Neural cell (in vitro differentiated cells): Measurements from ENCODE around the gene CLIC4. TPM values are rescaled to one million over a fixed set of nuclear protein-coding genes. Genes with fewer than 3 reads are reported as not detected.

Experiments used
- H2AFZ ChIP-seq: fragments of 200-600, 300-800 bp; sonication (generic), shearing (Covaris generic); 2 replicates; pipeline ENCODE4 v1.6.0; 2014; ENCODE audit warnings: low read depth, mild to moderate bottlenecking, antibody characterized with exemption, low read length, moderate library complexity
- H3F3A ChIP-seq: fragments of 200-600 bp; shearing (Covaris generic); 2 replicates; pipeline ENCODE4 v1.6.1; 2016; ENCODE audit warnings: mild to moderate bottlenecking, moderate library complexity, mixed read lengths, antibody characterized with exemption, low read length; ENCODE audit not compliant: insufficient read depth, poor library complexity, severe bottlenecking
- H3K27ac ChIP-seq: fragments of 200-600, 300-800 bp; sonication (generic), shearing (Covaris generic); 2 replicates; pipeline ENCODE4 v1.5.1; 2014; ENCODE audit warnings: mild to moderate bottlenecking, low read length, moderate library complexity
- H3K27me3 ChIP-seq: fragments of 300-800, 200-600 bp; sonication (generic), shearing (Covaris generic); 2 replicates; pipeline ENCODE4 v1.6.0; 2014; ENCODE audit warnings: mild to moderate bottlenecking, low read depth, low read length, moderate library complexity; ENCODE audit not compliant: insufficient read depth
- H3K36me3 ChIP-seq: fragments of 300-800, 200-600 bp; sonication (generic), shearing (Covaris generic); 2 replicates; pipeline ENCODE4 v1.5.1; 2014; ENCODE audit warnings: mild to moderate bottlenecking, antibody characterized with exemption, low read length, moderate library complexity; ENCODE audit not compliant: insufficient read depth
- H3K4me2 ChIP-seq: fragments of 300-800, 200-600 bp; sonication (generic), shearing (Covaris generic); 2 replicates; pipeline ENCODE4 v1.6.0; 2014; ENCODE audit warnings: mild to moderate bottlenecking, low read length
- H3K4me3 ChIP-seq: fragments of 300-800, 200-600 bp; sonication (generic), shearing (Covaris generic); 2 replicates; pipeline ENCODE4 v1.5.1; 2014; ENCODE audit warnings: mild to moderate bottlenecking, low read length, moderate library complexity
- H3K79me2 ChIP-seq: fragments of 200-600 bp; shearing (Covaris generic); replicated peaks from 2 replicates; pipeline ENCODE4 v1.6.0; 2014; ENCODE audit warnings: mild to moderate bottlenecking, low read length, moderate library complexity; ENCODE audit not compliant: insufficient read depth
- H3K9ac ChIP-seq: fragments of 300-800, 200-600 bp; sonication (generic), shearing (Covaris generic); 2 replicates; pipeline ENCODE4 v1.6.1; 2016; ENCODE audit warnings: mild to moderate bottlenecking, low read length, mixed read lengths
- H3K9me2 ChIP-seq: fragments of 200-600 bp; shearing (Covaris generic); 2 replicates; pipeline ENCODE4 v1.6.1; 2016; ENCODE audit warnings: mild to moderate bottlenecking, low read length, mixed read lengths; ENCODE audit not compliant: insufficient read depth
- H3K9me3 ChIP-seq: fragments of 200-600, 300-800 bp; sonication (generic), shearing (Covaris generic); 2 replicates; pipeline ENCODE4 v1.6.1; 2016; ENCODE audit warnings: mild to moderate bottlenecking, mixed run types, low read length, moderate library complexity, mixed read lengths
- H4K20me1 ChIP-seq: fragments of 200-600 bp; shearing (Covaris generic); 2 replicates; pipeline ENCODE4 v1.6.1; 2016; ENCODE audit warnings: mild to moderate bottlenecking, mixed run types; ENCODE audit not compliant: insufficient read depth
- EP300 ChIP-seq: fragments of 450-650 bp; conservative IDR thresholded peaks from 2 replicates; pipeline ENCODE4 v1.6.1; 2014; ENCODE audit warnings: antibody characterized with exemption, mild to moderate bottlenecking, moderate library complexity; ENCODE audit not compliant: poor library complexity, severe bottlenecking
- EZH2 ChIP-seq: fragments of 200-600, 300-800 bp; shearing (Covaris generic), sonication (generic); IDR thresholded peaks from 2 replicates; pipeline ENCODE4 v1.6.1; 2014; ENCODE audit warnings: antibody characterized with exemption, low read length, borderline replicate concordance, mild to moderate bottlenecking; ENCODE audit not compliant: insufficient read depth, poor library complexity, severe bottlenecking
- MXI1 ChIP-seq: fragments of 450-650 bp; conservative IDR thresholded peaks from 2 replicates; pipeline ENCODE4 v1.6.1; 2014; ENCODE audit warnings: antibody characterized with exemption, mild to moderate bottlenecking; ENCODE audit not compliant: poor library complexity, severe bottlenecking
- POLR2AphosphoS5 ChIP-seq: IDR thresholded peaks from 2 replicates; pipeline ENCODE4 v1.6.1; 2012
- RAD21 ChIP-seq: fragments of 450-650 bp; conservative IDR thresholded peaks from 2 replicates; pipeline ENCODE4 v1.6.1; 2014; ENCODE audit warnings: antibody characterized with exemption, mild to moderate bottlenecking, moderate library complexity
- SMC3 ChIP-seq: fragments of 450-650 bp; conservative IDR thresholded peaks from 2 replicates; pipeline ENCODE4 v1.6.1; 2014; ENCODE audit warnings: antibody characterized with exemption, mild to moderate bottlenecking, moderate library complexity; ENCODE audit not compliant: poor library complexity
- TAF1 ChIP-seq: IDR thresholded peaks from 2 replicates; pipeline ENCODE4 v1.6.1; 2012; ENCODE audit warnings: low read depth
- polyA plus RNA-seq: library from polyadenylated mRNA; depleted of rRNA; stranded (reverse); fragments of >200 nt; gene quantifications from 2 replicates; pipeline ENCODE4 v1.2.3, GENCODE V29; 2014
- TF ChIP-seq, protein P1 (sequence below): IDR thresholded peaks from 2 replicates; pipeline ENCODE4 v1.6.1; 2012; ENCODE audit warnings: borderline replicate concordance
- TF ChIP-seq, protein P2 (sequence below): fragments of 450-650 bp; IDR thresholded peaks from 2 replicates; pipeline ENCODE4 v1.5.1; 2014; ENCODE audit warnings: antibody characterized with exemption, mild to moderate bottlenecking, moderate library complexity; ENCODE audit not compliant: poor library complexity, severe bottlenecking

Gene CLIC4
- polyA plus RNA-seq, 1 donor from 2014 or later: 133 TPM

DNA sequence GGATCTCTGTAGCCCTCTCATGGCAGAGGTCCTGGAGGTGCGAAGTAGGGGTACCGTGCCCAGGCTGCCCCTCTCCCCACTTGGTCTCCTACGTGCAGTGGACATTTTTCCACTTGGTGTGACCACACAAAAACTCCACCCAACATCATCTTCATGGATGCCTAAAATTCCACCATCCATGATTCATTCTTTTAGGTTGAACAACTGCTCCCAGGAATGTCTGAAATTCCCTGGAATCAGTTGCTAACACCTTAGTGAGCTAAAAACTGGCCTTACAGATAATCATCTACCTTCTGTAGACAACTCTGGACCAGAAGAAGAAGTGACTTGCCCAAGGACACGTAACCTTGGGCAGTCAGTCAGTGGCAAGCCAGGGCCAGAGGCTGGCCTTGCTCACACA lies 32.1 kb upstream of the CLIC4 start:
- no peaks in the 10 kb centered on the region for H3K9me3 ChIP-seq
- H3K27ac ChIP-seq: no peak overlapping the region
- H3K4me2 ChIP-seq: no peak overlapping the region
- no peaks in the 10 kb centered on the region for H3K9me2 ChIP-seq
- H3K27me3 ChIP-seq: no peaks in the 10 kb centered on the region
- no peaks in the 10 kb centered on the region for H3K79me2 ChIP-seq
- no peak for TF ChIP-seq EP300
- TF ChIP-seq SMC3: no peak
- H3F3A ChIP-seq: no peaks in the 10 kb centered on the region
- no peaks in the 10 kb centered on the region for H3K36me3 ChIP-seq
- H4K20me1 ChIP-seq: no peaks in the 10 kb centered on the region
- H2AFZ ChIP-seq: no peak overlapping the region
- no peak overlapping the region for H3K9ac ChIP-seq
- H3K4me3 ChIP-seq: no peak overlapping the region

DNA sequence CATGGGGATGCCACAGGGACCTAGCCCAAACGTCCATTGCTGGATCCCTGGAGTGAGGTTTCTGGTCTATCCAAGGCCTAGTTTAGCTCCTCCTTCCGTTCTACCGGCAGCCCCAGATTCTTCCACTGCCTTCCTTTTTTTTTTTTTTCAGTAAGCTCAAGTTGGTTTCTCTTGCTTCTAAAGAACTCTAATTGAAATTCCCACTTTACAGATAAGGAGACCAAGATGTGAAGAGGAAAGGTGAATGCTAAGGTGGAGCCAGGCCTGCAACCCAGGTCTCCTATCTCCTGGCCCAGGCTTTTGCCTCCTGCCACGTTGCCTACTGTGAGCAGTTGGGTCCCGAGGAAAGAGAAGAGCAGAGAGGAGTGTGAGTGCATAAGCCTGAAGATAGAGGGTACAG lies 31.5 kb upstream of the CLIC4 start:
- Histone ChIP-seq H2AFZ (no peak overlapping the region), H3K79me2 (no peaks in the 10 kb centered on the region), H3K9me3 (no peaks in the 10 kb centered on the region), H3K9me2 (no peaks in the 10 kb centered on the region), H4K20me1 (no peaks in the 10 kb centered on the region), H3K27ac (no peak overlapping the region), H3K27me3 (no peaks in the 10 kb centered on the region), H3F3A (no peaks in the 10 kb centered on the region), H3K4me2 (no peak overlapping the region), H3K4me3 (no peak overlapping the region), H3K9ac (no peak overlapping the region), H3K36me3 (no peaks in the 10 kb centered on the region)
- TF ChIP-seq TAF1 (no peak), RAD21 (no peak), EP300 (no peak), EZH2 (no peak), POLR2AphosphoS5 (no peak), MXI1 (no peak), SMC3 (no peak)
- TF ChIP-seq, protein P1, sequence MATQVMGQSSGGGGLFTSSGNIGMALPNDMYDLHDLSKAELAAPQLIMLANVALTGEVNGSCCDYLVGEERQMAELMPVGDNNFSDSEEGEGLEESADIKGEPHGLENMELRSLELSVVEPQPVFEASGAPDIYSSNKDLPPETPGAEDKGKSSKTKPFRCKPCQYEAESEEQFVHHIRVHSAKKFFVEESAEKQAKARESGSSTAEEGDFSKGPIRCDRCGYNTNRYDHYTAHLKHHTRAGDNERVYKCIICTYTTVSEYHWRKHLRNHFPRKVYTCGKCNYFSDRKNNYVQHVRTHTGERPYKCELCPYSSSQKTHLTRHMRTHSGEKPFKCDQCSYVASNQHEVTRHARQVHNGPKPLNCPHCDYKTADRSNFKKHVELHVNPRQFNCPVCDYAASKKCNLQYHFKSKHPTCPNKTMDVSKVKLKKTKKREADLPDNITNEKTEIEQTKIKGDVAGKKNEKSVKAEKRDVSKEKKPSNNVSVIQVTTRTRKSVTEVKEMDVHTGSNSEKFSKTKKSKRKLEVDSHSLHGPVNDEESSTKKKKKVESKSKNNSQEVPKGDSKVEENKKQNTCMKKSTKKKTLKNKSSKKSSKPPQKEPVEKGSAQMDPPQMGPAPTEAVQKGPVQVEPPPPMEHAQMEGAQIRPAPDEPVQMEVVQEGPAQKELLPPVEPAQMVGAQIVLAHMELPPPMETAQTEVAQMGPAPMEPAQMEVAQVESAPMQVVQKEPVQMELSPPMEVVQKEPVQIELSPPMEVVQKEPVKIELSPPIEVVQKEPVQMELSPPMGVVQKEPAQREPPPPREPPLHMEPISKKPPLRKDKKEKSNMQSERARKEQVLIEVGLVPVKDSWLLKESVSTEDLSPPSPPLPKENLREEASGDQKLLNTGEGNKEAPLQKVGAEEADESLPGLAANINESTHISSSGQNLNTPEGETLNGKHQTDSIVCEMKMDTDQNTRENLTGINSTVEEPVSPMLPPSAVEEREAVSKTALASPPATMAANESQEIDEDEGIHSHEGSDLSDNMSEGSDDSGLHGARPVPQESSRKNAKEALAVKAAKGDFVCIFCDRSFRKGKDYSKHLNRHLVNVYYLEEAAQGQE: no peak
- TF ChIP-seq, protein P2, sequence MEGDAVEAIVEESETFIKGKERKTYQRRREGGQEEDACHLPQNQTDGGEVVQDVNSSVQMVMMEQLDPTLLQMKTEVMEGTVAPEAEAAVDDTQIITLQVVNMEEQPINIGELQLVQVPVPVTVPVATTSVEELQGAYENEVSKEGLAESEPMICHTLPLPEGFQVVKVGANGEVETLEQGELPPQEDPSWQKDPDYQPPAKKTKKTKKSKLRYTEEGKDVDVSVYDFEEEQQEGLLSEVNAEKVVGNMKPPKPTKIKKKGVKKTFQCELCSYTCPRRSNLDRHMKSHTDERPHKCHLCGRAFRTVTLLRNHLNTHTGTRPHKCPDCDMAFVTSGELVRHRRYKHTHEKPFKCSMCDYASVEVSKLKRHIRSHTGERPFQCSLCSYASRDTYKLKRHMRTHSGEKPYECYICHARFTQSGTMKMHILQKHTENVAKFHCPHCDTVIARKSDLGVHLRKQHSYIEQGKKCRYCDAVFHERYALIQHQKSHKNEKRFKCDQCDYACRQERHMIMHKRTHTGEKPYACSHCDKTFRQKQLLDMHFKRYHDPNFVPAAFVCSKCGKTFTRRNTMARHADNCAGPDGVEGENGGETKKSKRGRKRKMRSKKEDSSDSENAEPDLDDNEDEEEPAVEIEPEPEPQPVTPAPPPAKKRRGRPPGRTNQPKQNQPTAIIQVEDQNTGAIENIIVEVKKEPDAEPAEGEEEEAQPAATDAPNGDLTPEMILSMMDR: no peak

DNA sequence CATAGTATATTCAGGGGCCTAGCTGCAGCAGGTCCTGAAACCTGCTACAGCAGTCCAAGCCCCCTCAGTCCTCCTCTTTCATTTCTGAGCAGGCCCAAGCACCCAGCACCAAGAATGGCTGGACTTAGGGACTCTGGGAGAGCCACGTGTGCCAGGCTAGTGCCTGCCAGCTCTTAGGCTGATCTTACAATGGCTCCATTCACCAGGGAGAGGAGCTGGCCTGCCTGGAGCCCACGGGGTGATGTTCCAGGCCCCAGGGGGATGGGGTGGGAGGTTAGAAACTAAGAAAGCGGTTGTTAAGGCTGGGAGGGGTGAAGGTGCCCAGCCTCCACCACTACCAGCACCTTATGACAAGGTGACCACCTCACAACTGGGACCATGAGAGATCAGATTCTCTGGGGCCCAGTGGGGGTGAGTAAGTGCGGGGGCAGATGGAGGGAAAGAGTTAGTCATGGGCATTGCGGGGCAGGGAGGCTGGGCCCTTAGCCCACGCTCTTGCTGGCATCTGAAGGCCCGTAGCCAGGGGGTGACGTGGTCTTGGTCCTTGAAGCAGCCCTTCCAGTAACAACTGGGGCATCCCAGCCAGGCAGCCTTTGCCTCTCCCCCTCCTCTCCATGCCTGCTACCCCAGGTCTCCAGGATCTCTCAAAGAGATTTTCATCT lies 30.3 kb upstream of the CLIC4 start:
- no peak overlapping the region for H3K4me2 ChIP-seq
- no peaks in the 10 kb centered on the region for H3K27me3 ChIP-seq
- H2AFZ ChIP-seq: no peak overlapping the region
- H3F3A ChIP-seq: no peaks in the 10 kb centered on the region
- no peaks in the 10 kb centered on the region for H4K20me1 ChIP-seq
- no peaks in the 10 kb centered on the region for H3K36me3 ChIP-seq
- H3K9me2 ChIP-seq: no peaks in the 10 kb centered on the region
- H3K79me2 ChIP-seq: no peaks in the 10 kb centered on the region
- H3K4me3 ChIP-seq: no peak overlapping the region
- TF ChIP-seq, protein P1: no peak
- TF ChIP-seq RAD21: no peak
- no peak for TF ChIP-seq EP300
- no peak for TF ChIP-seq SMC3
- TF ChIP-seq EZH2: no peak
- TF ChIP-seq MXI1: no peak
- TF ChIP-seq, protein P2: no peak
- no peak for TF ChIP-seq TAF1
- TF ChIP-seq POLR2AphosphoS5: no peak
- no peaks in the 10 kb centered on the region for H3K9me3 ChIP-seq
- H3K27ac ChIP-seq: no peak overlapping the region
- no peak overlapping the region for H3K9ac ChIP-seq
